Endothelial cell of umbilical vein (primary cell): ENCODE data around the gene PRLHR.

Source experiments
- EZH2 ChIP-seq: IDR thresholded peaks from 2 replicates; pipeline ENCODE4 v1.6.1; 2012; ENCODE audit warnings: borderline replicate concordance, low read depth, mild to moderate bottlenecking, moderate library complexity, low read length, inconsistent platforms; ENCODE audit not compliant: severe bottlenecking
- JUN ChIP-seq: IDR thresholded peaks from 2 replicates; pipeline ENCODE4 v1.6.1; 2011; ENCODE audit warnings: borderline replicate concordance, low read depth; ENCODE audit not compliant: insufficient read length, insufficient read depth
- POLR2A ChIP-seq: IDR thresholded peaks from 2 replicates; pipeline ENCODE4 v1.6.1; 2012; ENCODE audit warnings: low read depth, mild to moderate bottlenecking, control low read depth, low read length
- TF ChIP-seq, protein P1 (sequence below): IDR thresholded peaks from 2 replicates; pipeline ENCODE4 v1.6.1; 2011; ENCODE audit not compliant: insufficient read depth, insufficient read length
- TF ChIP-seq, protein P2 (sequence below), 2 donors: IDR thresholded peaks; 1 replicate in 1 of 2; 2 replicates in 1 of 2; pipeline ENCODE4 v1.5.1; 2011; ENCODE audit warnings: low read length in 2 of 2, mild to moderate bottlenecking in 2 of 2, moderate library complexity in 2 of 2, control low read depth in 1 of 2, inconsistent platforms in 1 of 2, low read depth in 1 of 2; ENCODE audit not compliant: insufficient read depth in 1 of 2; ENCODE audit errors: extremely low read depth in 1 of 2

DNA sequence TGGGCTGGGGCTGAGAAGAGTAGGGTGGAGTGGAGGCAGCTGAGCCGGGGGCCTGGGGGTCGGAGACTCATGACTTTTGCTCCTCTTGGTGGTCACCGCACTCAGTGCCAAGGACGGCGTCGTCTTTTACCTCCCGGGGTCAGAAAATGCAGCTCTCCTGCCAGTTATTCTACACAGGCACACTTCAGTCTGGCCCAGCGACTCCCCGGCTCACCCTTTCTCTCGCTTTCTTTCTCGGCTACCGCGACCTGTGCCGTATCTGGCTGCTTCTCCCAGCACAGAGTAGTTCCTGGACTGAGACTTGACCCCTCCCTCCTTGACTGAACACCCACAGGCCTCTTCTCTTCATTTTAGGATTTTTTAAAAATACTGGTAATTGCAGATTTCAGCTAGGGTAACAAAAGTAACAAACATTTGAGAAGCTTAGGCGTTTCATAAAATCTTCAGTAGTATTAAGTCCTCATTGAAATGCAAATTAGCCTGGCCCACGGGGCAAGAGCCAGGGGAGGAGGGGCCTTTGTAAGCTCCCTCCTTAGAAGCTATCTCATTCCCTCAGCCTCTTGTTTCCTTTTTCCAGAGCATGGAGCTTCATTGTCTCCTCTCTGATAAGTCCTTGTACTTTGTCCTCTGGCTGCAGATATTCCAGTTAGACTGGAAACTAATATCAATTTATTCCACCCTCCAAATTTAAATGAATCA lies 1.1 kb upstream of the PRLHR start:
- TF ChIP-seq, protein P1, sequence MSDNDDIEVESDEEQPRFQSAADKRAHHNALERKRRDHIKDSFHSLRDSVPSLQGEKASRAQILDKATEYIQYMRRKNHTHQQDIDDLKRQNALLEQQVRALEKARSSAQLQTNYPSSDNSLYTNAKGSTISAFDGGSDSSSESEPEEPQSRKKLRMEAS = no peak
- TF ChIP-seq, protein P2, sequence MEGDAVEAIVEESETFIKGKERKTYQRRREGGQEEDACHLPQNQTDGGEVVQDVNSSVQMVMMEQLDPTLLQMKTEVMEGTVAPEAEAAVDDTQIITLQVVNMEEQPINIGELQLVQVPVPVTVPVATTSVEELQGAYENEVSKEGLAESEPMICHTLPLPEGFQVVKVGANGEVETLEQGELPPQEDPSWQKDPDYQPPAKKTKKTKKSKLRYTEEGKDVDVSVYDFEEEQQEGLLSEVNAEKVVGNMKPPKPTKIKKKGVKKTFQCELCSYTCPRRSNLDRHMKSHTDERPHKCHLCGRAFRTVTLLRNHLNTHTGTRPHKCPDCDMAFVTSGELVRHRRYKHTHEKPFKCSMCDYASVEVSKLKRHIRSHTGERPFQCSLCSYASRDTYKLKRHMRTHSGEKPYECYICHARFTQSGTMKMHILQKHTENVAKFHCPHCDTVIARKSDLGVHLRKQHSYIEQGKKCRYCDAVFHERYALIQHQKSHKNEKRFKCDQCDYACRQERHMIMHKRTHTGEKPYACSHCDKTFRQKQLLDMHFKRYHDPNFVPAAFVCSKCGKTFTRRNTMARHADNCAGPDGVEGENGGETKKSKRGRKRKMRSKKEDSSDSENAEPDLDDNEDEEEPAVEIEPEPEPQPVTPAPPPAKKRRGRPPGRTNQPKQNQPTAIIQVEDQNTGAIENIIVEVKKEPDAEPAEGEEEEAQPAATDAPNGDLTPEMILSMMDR (IDR thresholded peaks at IDR 0.05; ENCODE audit: extremely low read depth in 1 of 2, insufficient read depth in 1 of 2, low read depth in 1 of 2, low read length in 2 of 2) = no peak
- TF ChIP-seq POLR2A (no peak), EZH2 (no peak), JUN (no peak)
